Neuronal stem cell (in vitro differentiated cells): ENCODE results near the gene CASK.
A peak's percentile ranks its signal among the peaks of the same experiment; 100 is the strongest.

Source experiments
- DNase-seq: peaks from one replicate; pipeline ENCODE4 v3.0.0-alpha.2; 2013; ENCODE audit warnings: low spot score
- H2AFZ ChIP-seq: one replicate; pipeline ENCODE4 v1.6.1; 2013; ENCODE audit warnings: mild to moderate bottlenecking, low read length, inconsistent platforms
- H2AK5ac ChIP-seq: 2 replicates; pipeline ENCODE4 v1.6.1; 2013; ENCODE audit warnings: low read depth, mild to moderate bottlenecking, inconsistent platforms, low read length, moderate library complexity, mixed read lengths
- H2BK120ac ChIP-seq: 2 replicates; pipeline ENCODE4 v1.6.1; 2013; ENCODE audit warnings: low read depth, mild to moderate bottlenecking, inconsistent platforms, low read length, moderate library complexity, mixed read lengths
- H2BK12ac ChIP-seq: one replicate; pipeline ENCODE4 v1.6.1; 2013; ENCODE audit warnings: low read length, inconsistent platforms
- H2BK15ac ChIP-seq: 2 replicates; pipeline ENCODE4 v1.6.1; 2013; ENCODE audit warnings: mild to moderate bottlenecking, low read length, inconsistent platforms, mixed read lengths
- H2BK5ac ChIP-seq: one replicate; pipeline ENCODE4 v1.6.1; 2013; ENCODE audit warnings: inconsistent platforms, mild to moderate bottlenecking, low read length, moderate library complexity
- H3K14ac ChIP-seq: one replicate; pipeline ENCODE4 v1.6.1; 2013; ENCODE audit warnings: low read length, inconsistent platforms
- H3K18ac ChIP-seq: 2 replicates; pipeline ENCODE4 v1.6.1; 2013; ENCODE audit warnings: low read length, inconsistent platforms
- H3K23ac ChIP-seq: 2 replicates; pipeline ENCODE4 v1.6.1; 2013; ENCODE audit warnings: low read depth, mild to moderate bottlenecking, mixed read lengths, low read length, inconsistent platforms; ENCODE audit not compliant: poor library complexity
- H3K27ac ChIP-seq: replicated peaks from 3 replicates; pipeline ENCODE4 v1.5.1; 2013; ENCODE audit warnings: low read length, inconsistent platforms
- H3K27me3 ChIP-seq, 3 experiments: 2 replicates each; pipeline ENCODE4 v1.6.1; 2013; ENCODE audit warnings: low read length in 3 of 3, mild to moderate bottlenecking in 2 of 3, inconsistent platforms in 1 of 3, low read depth in 1 of 3, mixed read lengths in 1 of 3, moderate library complexity in 1 of 3; ENCODE audit not compliant: control insufficient read depth in 3 of 3, insufficient read depth in 3 of 3
- H3K36me3 ChIP-seq, 2 donors: replicated peaks in 1 of 2; 2 replicates each; pipeline ENCODE4 v1.6.1; 2013; ENCODE audit warnings: low read length in 2 of 2; ENCODE audit not compliant: control insufficient read depth in 2 of 2, insufficient read depth in 2 of 2
- H3K4ac ChIP-seq: 2 replicates; pipeline ENCODE4 v1.6.1; 2013; ENCODE audit warnings: inconsistent platforms, mild to moderate bottlenecking, low read length, moderate library complexity
- H3K4me1 ChIP-seq, 2 donors: 1 replicate in 1 of 2; 2 replicates in 1 of 2; pipeline ENCODE4 v1.6.1; 2013; ENCODE audit warnings: low read length in 2 of 2, low read depth in 1 of 2; ENCODE audit not compliant: control insufficient read depth in 2 of 2, insufficient read depth in 1 of 2
- H3K4me2 ChIP-seq: one replicate; pipeline ENCODE4 v1.6.1; 2013; ENCODE audit warnings: mild to moderate bottlenecking, low read length, inconsistent platforms; ENCODE audit not compliant: insufficient read depth, poor library complexity, severe bottlenecking
- H3K4me3 ChIP-seq, 2 donors: 2 replicates each; pipeline ENCODE4 v1.5.1; 2013; ENCODE audit warnings: low read length in 2 of 2, mild to moderate bottlenecking in 2 of 2, inconsistent platforms in 1 of 2, moderate library complexity in 1 of 2
- H3K79me1 ChIP-seq: one replicate; pipeline ENCODE4 v1.6.1; 2013; ENCODE audit warnings: low read depth, mild to moderate bottlenecking, inconsistent platforms, low read length, moderate library complexity
- H3K9ac ChIP-seq: one replicate; pipeline ENCODE4 v1.6.1; 2013; ENCODE audit warnings: mild to moderate bottlenecking, low read depth, low read length, inconsistent platforms; ENCODE audit not compliant: poor library complexity
- H3K9me3 ChIP-seq, 2 donors: replicated peaks in 1 of 2; 2 replicates each; pipeline versions ENCODE3 to v1.6.1; 2013; ENCODE audit warnings: low read length in 2 of 2, mild to moderate bottlenecking in 2 of 2, inconsistent platforms in 1 of 2, low read depth in 1 of 2, mixed read lengths in 1 of 2, moderate library complexity in 1 of 2; ENCODE audit not compliant: control insufficient read depth in 2 of 2, insufficient read depth in 1 of 2
- H4K8ac ChIP-seq: one replicate; pipeline ENCODE4 v1.6.1; 2013; ENCODE audit warnings: low read depth, mild to moderate bottlenecking, inconsistent platforms, low read length, moderate library complexity
- H4K91ac ChIP-seq: one replicate; pipeline ENCODE4 v1.6.1; 2013; ENCODE audit warnings: low read length, low read depth, mild to moderate bottlenecking, inconsistent platforms; ENCODE audit not compliant: poor library complexity
- WGBS, 2 donors: extraction: QIAGEN DNeasy Blood & Tissue Kit; methylation state at CpG; one replicate each; pipeline ENCODE4 v1.1.7; 2013; ENCODE audit warnings: missing lambda C conversion rate in 2 of 2, mixed read lengths in 1 of 2; ENCODE audit not compliant: insufficient read length in 2 of 2, insufficient replicate concordance in 1 of 2; ENCODE audit errors: extremely low coverage in 2 of 2; 5-methylcytosine and 5-hydroxymethylcytosine counted together

Gene CASK

GRCh38 chrX:41933546-41933945 is 10.2 kb upstream of the CASK start:
- WGBS, 2 donors, result no CpG with 5 or more reads among the region's 6 CpGs
- no peak overlapping the region for H3K14ac ChIP-seq
- H3K79me1 ChIP-seq, result no peaks in the 10 kb centered on the region
- no peaks in the 10 kb centered on the region for H3K36me3 ChIP-seq
- no peak overlapping the region for H2BK5ac ChIP-seq
- H3K4me1 ChIP-seq, result no peaks in the 10 kb centered on the region
- H2AK5ac ChIP-seq, result no peak overlapping the region
- no peaks in the 10 kb centered on the region for H3K9me3 ChIP-seq
- no peak overlapping the region for H3K4ac ChIP-seq
- H2BK15ac ChIP-seq, result no peak overlapping the region
- H3K4me3 ChIP-seq, result no peak overlapping the region
- H4K91ac ChIP-seq, result no peak overlapping the region
- H2BK120ac ChIP-seq, result no peak overlapping the region
- no peak overlapping the region for H2AFZ ChIP-seq
- H3K27me3 ChIP-seq, result peaks cover 0 to 3% (median 0%) of the 10 kb centered on the region in 3 experiments
- H3K23ac ChIP-seq, result no peak overlapping the region
- no peak overlapping the region for H2BK12ac ChIP-seq
- no peak overlapping the region for H3K27ac ChIP-seq
- no peak overlapping the region for H3K4me2 ChIP-seq
- no peak overlapping the region for H3K18ac ChIP-seq
- no peak for DNase-seq
- no peak overlapping the region for H4K8ac ChIP-seq
- H3K9ac ChIP-seq, result no peak overlapping the region

- Histone ChIP-seq H3K4me1 (no peaks in the 10 kb centered on the region), H2BK12ac (no peak overlapping the region), H3K4ac (no peak overlapping the region), H4K91ac (no peak overlapping the region), H3K36me3 (no peaks in the 10 kb centered on the region), H3K23ac (no peak overlapping the region), H3K27ac (no peak overlapping the region), H3K4me3 (no peak overlapping the region), H3K27me3 (peaks cover 0 to 6% (median 0%) of the 10 kb centered on the region in 3 experiments), H2BK5ac (no peak overlapping the region), H3K79me1 (no peaks in the 10 kb centered on the region), H4K8ac (no peak overlapping the region), H2BK15ac (no peak overlapping the region), H3K9ac (no peak overlapping the region), H3K18ac (no peak overlapping the region), H3K9me3 (no peaks in the 10 kb centered on the region), H2AFZ (no peak overlapping the region), H3K4me2 (no peak overlapping the region), H2BK120ac (no peak overlapping the region), H3K14ac (no peak overlapping the region), H2AK5ac (no peak overlapping the region)
- DNase-seq, result no peak
- WGBS, 2 donors, result no CpG with 5 or more reads among the region's 5 CpGs
Measured at GRCh38 chrX:41932885-41933284, 9.5 kb upstream of the CASK start.

- Histone ChIP-seq H3K23ac (no peak overlapping the region), H3K4me3 (no peak overlapping the region), H3K79me1 (no peaks in the 10 kb centered on the region), H2AFZ (no peak overlapping the region), H3K14ac (no peak overlapping the region), H4K8ac (no peak overlapping the region), H3K36me3 (no peaks in the 10 kb centered on the region), H3K27ac (no peak overlapping the region), H3K4ac (no peak overlapping the region), H3K9ac (no peak overlapping the region), H4K91ac (no peak overlapping the region), H2BK120ac (no peak overlapping the region), H2BK5ac (no peak overlapping the region), H2AK5ac (no peak overlapping the region), H2BK12ac (no peak overlapping the region), H3K18ac (no peak overlapping the region), H2BK15ac (no peak overlapping the region), H3K4me2 (no peak overlapping the region), H3K4me1 (no peaks in the 10 kb centered on the region), H3K9me3 (no peaks in the 10 kb centered on the region), H3K27me3 (peaks cover 0 to 11% (median 0%) of the 10 kb centered on the region in 3 experiments)
- DNase-seq, result no peak
Measured at GRCh38 chrX:41931591-41931990, 8.2 kb upstream of the CASK start.

GRCh38 chrX:41923978-41924683 is 777 bp upstream of the CASK start:
- peak overlapping the region; percentile 19 for H3K18ac ChIP-seq
- no peaks in the 10 kb centered on the region for H3K79me1 ChIP-seq
- H3K4me3 ChIP-seq, result peak overlapping the region; percentile 80 to 84
- no peaks in the 10 kb centered on the region for H3K36me3 ChIP-seq
- no peak overlapping the region for H2AK5ac ChIP-seq
- H4K91ac ChIP-seq, result no peak overlapping the region
- H2BK120ac ChIP-seq, result no peak overlapping the region
- DNase-seq, result no peak
- H3K27ac ChIP-seq, result peak overlapping the region; percentile 68
- no CpG with 5 or more reads among the region's 16 CpGs for WGBS, 2 donors
- H3K4me1 ChIP-seq, result no peaks in the 10 kb centered on the region
- no peaks in the 10 kb centered on the region for H3K9me3 ChIP-seq
- no peak overlapping the region for H4K8ac ChIP-seq
- peak overlapping the region; percentile 55 for H3K4me2 ChIP-seq
- H3K4ac ChIP-seq, result no peak overlapping the region
- H2BK12ac ChIP-seq, result no peak overlapping the region
- H3K23ac ChIP-seq, result no peak overlapping the region
- no peak overlapping the region for H2BK15ac ChIP-seq
- H2BK5ac ChIP-seq, result no peak overlapping the region
- H3K9ac ChIP-seq, result peak overlapping the region; percentile 50
- H3K27me3 ChIP-seq, result peaks cover 0 to 24% (median 0%) of the 10 kb centered on the region in 3 experiments
- no peak overlapping the region for H3K14ac ChIP-seq
- peak overlapping the region; percentile 95 for H2AFZ ChIP-seq
